ENCODE measurements around the gene B4GALNT2.

DNA sequence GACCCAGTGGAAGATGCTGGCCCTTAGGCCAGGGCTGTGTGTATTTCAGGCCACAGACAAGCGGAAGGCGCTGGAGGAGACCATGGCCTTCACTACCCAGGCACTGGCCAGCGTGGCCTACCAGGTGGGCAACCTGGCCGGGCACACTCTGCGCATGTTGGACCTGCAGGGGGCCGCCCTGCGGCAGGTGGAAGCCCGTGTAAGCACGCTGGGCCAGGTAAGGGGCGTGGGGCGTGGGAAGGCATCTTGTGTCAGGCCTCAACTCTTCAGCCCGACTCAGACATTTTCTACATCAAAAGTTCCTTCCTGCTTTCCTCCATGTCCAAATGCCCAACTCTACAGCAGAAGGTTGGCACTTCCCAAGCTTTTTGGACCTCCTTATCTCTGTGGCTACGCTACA, 83.9 kb downstream of the B4GALNT2 start:
- TF ChIP-seq CTCF (IDR thresholded peaks at IDR 0.05; ENCODE audit: control extremely low read depth in 1 of 3, insufficient read depth in 1 of 3, low read depth in 1 of 3, low read length in 3 of 3) (no peak), GTF2F1 (IDR thresholded peaks at IDR 0.05; ENCODE audit: borderline replicate concordance, low read depth, low read length) (no peak), EZH2 (IDR thresholded peaks at IDR 0.05; ENCODE audit: low read depth, low read length, severe bottlenecking) (no peak), CBX5 (IDR thresholded peaks at IDR 0.05; ENCODE audit: low read depth, low read length) (no peak), CREB1 (IDR thresholded peaks at IDR 0.05) (no peak), TAF1 (IDR thresholded peaks at IDR 0.05; ENCODE audit: low read depth, low read length) (no peak)
- TF ChIP-seq, protein P1, sequence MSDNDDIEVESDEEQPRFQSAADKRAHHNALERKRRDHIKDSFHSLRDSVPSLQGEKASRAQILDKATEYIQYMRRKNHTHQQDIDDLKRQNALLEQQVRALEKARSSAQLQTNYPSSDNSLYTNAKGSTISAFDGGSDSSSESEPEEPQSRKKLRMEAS (IDR thresholded peaks at IDR 0.05): no peak
